Fibroblast of upper back skin (primary cell): Measurements from ENCODE around the gene HSPA6.
"Not testable (repeated sequence)": the region's sequence is repeated elsewhere in the genome, so short reads cannot be mapped to it uniquely, and the experiment has no call there.

Experiments
- DNase-seq: peaks from one replicate; pipeline ENCODE4 v3.0.0-alpha.2; 2013

HSPA6 gene

DNA sequence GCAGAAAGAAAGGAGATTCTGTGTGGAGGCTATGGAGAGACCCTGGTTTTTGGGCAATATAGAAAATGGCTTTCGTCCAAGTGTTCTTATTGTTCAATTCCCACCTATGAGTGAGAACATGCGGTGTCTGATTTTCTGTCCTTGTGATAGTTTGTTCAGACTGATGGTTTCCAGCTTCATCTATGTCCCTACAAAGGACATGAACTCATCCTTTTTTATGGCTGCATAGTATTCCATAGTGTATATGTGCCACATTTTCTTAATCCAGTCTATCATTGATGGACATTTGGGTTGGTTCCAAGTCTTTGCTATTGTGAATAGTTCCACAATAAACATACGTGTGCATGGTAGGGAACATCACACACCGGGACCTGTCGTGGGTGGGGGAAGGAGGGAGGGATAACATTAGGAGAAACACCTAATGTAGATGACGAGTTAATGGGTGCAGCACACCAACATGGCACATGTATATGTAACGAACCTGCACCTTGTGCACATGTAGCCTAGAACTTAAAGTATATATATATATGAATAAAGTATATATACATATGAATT is 14.7 kb downstream of the HSPA6 start:
- not testable (repeated sequence) for DNase-seq

- peak; percentile 86 for DNase-seq
These were observed 15.6 kb downstream of the HSPA6 start for GRCh38 chr1:161539731-161540569.

DNA sequence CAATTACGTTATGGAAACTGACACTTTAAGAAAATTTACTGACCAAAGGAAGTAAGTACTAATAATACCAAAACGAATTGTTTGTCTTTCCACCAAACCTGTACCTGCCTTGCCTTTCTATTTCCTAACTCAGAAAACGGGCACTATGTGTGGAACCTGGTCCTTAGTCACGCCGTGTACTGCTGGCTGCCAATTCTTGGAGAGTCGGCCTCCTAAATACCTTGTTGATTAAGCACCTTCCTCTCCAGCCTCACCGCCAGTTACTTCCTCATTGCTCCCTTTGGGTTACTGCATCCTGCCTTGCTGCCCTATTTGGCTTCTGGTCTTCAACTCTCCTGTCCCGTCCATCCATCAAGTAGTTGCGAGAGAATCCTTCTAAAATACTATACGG is 16.2 kb downstream of the HSPA6 start:
- not testable (repeated sequence) for DNase-seq

GRCh38 chr1:161542091-161542559 is 17.8 kb downstream of the HSPA6 start:
- not testable (repeated sequence) for DNase-seq

- DNase-seq: not testable (repeated sequence)
These were observed 18.8 kb downstream of the HSPA6 start for GRCh38 chr1:161543125-161543524.

DNA sequence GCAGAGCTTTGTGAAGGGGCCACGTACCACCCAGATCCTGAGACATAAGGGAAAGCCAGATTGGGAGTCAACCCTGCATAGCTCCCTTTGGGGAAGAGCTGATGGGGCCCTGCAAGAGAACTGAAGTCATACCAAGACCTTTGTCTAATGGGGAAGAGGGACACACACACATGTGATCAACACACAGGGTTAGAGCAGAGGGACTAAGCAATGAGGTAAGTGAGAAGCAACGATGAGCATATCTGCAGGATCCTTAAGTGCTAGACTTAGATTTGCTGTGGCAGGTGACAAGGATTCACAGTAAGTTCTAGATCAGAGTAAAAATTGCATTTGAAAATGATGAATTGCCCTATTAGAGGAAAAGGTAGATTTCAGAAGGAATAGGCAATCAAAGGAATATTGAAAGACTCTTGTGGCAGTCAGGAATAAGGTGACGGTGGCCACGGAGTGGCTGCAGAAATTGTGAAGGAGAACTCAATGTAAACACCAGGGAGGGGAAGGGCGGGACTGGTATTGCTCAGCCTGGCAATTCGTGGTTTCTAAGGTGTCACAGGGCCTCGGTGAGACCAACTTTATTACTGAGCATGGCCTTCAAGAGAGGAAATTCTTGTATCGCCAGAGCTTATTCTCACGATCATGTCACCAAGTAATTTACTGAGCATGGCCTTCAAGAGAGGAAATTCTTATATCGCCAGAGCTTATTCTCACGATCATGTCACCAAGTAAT is 20.8 kb downstream of the HSPA6 start:
- not testable (repeated sequence) for DNase-seq

GRCh38 chr1:161547995-161548741 is 23.8 kb downstream of the HSPA6 start:
- DNase-seq: not testable (repeated sequence)

DNA sequence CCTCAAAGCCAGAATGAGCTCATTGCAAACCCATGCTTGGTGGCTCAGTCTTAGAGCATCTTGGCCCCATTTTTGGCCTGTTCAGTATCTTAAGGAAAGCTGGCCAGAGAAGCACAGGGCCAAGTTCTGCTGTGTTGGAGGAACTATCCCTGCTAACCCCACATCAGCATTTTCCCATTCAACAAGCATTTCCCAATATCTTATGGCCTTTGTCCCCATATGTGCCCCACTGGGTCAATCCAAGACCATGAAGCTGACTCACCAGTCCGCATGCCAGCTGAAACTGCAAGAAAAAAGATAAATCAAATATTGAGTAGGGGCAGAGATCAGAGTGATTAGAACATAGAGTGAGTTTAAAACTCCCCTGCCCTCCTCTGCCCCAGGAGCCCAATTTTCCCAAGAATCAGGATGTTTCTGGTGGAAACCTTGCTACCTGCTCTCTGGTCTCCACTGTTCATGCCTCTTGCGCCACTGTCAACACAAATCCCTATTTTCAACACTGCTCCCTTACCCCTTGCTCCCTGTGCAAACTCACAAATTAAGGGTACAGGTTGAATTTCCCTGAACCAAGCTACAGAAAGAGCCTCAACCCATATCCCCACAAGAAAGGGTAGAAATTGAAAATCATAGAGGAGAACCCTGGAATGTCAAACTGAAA is 24.5 kb downstream of the HSPA6 start:
- not testable (repeated sequence) for DNase-seq

GRCh38 chr1:161549652-161550051 is 25.3 kb downstream of the HSPA6 start, which contains the start of gene FCGR3A:
Gene FCGR3A (minus strand): TSS chr1:161549818. CDS start chr1:161549736, 82 bp downstream.
- DNase-seq: no peak

DNA sequence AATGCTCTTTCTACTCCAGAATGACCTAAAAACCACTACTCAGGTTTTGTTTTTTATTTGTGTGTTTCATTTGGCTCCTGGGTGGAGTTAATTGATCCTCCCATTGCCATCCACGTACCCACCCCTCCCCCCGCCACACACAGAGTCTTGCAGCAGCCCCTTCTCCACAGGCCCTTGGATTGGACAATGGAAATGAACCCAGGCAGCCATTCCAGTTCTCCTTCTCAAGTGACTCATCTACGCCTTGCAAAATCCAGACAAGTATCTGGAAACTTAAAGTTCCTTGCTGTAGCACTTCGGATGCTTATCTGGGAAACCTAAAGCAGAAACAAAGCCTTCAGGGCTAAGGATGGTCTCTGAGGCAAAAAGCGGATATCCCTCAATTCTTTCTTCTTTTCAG is 26.6 kb downstream of the HSPA6 start:
- not testable (repeated sequence) for DNase-seq

DNA sequence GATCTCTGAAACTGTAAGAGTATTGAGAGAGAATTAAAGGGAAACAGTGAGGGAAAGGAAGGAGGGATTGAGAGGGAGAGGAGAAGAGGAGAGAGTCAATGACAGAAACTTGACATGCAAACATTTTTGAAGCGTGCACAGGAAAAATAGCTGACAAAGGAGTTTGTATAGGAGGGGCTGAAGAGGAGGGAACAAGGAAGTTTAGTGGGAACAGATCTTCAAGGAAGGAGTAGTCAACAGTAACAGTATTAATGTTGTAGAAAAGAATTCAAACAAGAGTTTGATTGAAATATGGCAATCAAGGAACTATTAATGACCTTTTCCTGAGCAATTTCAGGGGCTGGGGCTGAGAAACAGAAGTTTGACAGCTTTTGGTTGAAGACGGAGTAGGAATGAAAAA is 29.3 kb downstream of the HSPA6 start:
- not testable (repeated sequence) for DNase-seq

DNA sequence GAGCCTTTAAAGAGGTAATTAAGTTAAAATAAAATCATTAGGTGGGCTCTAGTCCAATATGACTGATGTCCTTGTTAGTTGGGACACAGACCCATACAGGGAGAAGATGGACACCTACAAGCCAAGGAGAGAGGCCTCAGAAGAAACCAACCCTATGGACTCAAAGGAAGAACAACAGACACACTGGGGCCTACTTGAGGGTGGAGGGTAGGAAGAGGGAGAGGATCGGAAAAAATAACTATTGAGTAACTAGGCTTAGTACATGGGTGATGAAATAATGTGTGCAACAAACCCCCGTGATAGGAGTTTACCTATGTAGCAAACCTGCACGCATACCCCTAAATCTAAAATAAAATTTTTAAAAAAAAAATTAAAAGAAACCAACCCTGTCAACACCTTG is 30.0 kb downstream of the HSPA6 start:
- not testable (repeated sequence) for DNase-seq

DNA sequence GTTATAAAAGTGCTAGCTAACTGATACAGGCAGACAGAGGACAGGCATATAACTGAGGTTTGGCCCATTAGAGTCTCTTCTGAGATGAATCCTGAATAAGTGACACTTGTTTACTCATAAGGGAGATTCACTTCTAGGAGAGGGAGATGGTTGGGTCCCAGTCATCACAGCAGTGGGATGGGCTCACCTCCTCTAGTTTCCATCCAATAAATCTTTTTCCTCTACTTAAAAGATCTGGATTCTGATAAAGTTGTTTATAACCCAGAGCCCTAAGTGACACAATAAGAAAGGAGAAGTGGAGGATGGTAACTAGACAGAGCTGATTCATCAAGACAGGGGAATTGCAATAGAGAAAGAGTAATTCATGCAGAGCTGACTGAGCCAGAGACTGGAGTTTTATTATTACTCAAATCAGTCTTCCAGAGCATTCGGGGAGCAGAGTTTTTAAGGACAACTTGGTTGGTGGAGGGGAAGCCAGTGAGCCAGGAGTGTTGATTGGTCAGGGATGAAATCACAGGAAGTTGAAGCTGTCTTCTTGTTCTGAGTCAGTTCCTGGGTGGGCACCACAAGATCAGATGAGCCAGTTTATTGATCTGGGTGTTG is 30.6 kb downstream of the HSPA6 start:
- DNase-seq: not testable (repeated sequence)

GRCh38 chr1:161556143-161556542 is 31.8 kb downstream of the HSPA6 start:
- not testable (repeated sequence) for DNase-seq

DNA sequence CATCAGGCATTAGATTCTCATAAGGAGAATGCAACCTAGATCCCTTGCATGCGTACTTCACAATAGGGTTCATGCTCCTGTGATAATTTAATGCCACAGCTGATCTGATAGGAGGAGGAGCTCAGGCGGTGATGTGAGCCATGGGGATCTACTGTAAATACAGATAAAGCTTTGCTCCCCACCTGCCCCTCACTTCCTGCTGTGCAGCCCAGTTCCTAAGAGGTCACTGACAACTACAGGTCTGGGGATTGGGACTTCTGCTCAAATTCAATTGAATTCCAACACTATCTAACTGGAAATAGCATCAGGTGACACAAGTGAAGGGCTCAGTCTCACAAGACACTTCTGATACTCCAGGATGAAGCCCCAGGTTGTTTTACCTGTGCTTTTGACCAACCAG is 32.6 kb downstream of the HSPA6 start:
- not testable (repeated sequence) for DNase-seq

DNA sequence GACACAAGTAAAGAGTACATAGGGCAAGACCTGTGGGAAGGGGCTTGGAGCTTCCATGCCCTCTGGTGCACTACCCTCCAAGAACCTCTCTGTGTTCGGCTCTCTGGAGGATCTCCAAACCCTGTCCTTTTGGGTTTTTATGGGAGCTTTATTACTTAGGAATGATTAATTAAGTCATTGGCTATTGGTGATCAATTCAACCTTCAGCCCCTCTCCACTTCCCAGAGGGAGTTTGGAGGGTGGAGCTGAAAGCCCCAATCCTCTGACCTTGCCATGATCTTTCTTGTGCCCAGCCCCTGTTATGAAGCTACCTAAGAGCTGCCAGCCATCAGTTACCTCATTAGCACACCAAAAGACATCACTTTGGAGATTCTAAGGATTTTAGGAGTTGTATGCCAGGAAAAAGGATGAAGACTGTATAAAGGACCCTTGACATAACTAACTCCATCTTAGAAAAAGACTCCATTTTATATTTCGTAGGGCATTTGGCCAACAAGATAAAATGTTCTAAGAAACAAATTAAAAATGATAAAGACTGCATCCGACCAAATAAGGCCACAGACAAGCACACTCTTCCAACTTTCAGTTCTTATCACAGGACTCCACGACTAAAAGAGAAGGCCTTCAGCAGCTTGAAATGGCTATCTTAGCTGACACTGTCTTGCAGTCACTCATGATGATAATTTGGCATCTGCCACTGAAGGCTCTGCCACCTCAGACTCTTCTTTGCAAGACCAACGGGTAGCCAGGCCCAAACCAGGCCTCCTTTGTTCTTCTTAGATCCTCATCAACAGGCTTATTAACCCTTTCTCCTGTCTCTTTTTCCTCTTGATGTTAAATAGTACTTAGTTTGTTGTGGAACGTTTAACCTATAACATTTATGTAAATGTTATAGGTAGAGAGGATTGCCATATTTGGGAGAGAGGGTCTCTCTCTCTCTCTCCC is 33.4 kb downstream of the HSPA6 start:
- DNase-seq: not testable (repeated sequence)

GRCh38 chr1:161560960-161561715 is 36.8 kb downstream of the HSPA6 start:
- not testable (repeated sequence) for DNase-seq

GRCh38 chr1:161562441-161562840 is 38.1 kb downstream of the HSPA6 start:
- DNase-seq: not testable (repeated sequence)

GRCh38 chr1:161563522-161563921 is 39.2 kb downstream of the HSPA6 start:
- DNase-seq: not testable (repeated sequence)

GRCh38 chr1:161566602-161566960 is 42.2 kb downstream of the HSPA6 start:
- not testable (repeated sequence) for DNase-seq
